HG03378 (cell line): Measurements from ENCODE around the gene MT1G.
"Not testable (repeated sequence)": the region's sequence is repeated elsewhere in the genome, so short reads cannot be mapped to it uniquely, and the experiment has no call there.

Experiments used
- ATAC-seq: cut with Tn5 transposase; IDR thresholded peaks from one replicate; pipeline ENCODE4 v1.9.1; 2021; ENCODE audit warnings: mild to moderate bottlenecking, moderate library complexity; ENCODE audit not compliant: unreplicated experiment

Gene MT1G

DNA sequence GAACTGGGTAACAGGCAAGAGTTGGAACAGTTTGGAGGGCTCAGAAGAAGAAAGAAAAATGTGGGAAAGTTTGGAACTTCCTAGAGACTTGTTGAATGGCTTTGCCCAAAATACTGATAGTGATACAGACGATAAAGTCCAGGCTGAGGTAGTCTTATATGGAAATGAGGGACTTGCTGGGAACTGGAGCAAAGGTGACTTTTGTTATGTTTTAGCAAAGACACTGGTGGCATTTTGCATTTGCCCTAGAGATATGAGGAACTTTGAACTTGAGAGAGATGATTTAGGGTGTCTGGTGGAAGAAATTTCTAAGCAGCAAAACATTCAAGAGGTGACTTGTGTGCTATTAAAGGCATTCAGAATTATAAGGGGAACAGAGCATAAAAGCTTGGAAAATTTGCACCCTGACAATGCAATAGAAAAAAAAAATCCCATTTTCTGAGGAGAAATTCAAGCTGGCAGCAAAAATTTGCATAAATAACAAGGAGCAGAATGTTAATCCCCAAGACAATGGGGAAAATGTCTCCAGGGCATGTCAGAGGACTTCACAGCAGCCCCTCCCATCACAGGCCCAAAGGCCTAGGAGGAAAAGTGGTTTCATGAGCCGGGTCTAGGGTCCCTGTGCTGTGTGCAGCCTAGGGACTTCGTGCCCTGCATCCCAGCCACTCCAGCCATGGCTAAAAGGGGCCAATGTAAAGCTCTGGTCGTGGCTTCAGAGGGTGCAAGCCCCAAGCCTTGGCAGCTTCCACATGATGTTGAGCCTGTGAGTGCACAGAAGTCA is 46.0 kb downstream of the MT1G start:
- not testable (repeated sequence) for ATAC-seq

DNA sequence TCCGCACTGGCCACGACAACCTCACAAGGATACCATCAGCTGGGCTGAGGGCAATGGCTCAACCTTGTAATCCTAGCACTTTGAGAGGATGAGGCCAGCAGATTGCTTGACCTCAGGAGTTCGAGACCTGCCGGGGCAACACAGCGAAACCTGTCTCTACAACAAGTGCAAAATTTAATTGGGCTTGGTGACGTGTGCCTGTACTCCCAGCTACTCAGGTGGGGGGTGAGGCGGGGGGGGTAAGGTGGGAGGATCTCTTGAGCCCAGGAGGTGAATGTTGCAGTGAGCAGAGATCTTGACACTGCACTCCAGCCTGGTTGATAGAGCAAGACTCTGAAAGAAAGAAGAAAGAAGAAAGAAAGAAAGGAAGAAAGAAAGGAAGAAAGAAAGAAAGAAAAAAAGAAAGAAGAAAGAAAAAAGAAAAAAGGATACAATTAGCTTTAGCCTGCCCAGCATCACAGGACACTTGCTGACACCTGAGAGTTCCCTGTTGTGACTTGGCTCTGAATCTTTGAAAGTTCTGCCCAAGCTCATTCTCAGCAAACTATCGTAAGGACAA is 47.4 kb downstream of the MT1G start:
- no peak for ATAC-seq

DNA sequence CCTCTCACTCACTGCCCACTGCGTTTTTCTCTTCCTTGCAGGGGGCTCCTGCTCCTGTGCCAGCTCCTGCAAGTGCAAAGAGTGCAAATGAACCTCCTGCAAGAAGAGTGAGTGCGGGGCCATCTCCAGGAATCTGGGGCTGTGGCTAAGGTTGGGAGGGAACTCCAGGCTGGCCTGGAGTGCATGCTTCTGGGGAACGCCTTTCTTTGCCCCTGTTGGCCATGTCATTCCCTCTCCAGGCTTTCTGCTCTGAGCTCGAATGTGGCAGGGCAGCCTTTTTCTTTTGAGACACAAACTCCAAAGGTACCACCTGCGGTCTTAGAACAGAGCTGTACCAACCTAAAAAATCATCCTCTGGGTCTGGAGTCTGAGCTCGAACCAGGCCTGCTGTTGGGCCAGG is 49.7 kb downstream of the MT1G start:
- ATAC-seq, result no peak

DNA sequence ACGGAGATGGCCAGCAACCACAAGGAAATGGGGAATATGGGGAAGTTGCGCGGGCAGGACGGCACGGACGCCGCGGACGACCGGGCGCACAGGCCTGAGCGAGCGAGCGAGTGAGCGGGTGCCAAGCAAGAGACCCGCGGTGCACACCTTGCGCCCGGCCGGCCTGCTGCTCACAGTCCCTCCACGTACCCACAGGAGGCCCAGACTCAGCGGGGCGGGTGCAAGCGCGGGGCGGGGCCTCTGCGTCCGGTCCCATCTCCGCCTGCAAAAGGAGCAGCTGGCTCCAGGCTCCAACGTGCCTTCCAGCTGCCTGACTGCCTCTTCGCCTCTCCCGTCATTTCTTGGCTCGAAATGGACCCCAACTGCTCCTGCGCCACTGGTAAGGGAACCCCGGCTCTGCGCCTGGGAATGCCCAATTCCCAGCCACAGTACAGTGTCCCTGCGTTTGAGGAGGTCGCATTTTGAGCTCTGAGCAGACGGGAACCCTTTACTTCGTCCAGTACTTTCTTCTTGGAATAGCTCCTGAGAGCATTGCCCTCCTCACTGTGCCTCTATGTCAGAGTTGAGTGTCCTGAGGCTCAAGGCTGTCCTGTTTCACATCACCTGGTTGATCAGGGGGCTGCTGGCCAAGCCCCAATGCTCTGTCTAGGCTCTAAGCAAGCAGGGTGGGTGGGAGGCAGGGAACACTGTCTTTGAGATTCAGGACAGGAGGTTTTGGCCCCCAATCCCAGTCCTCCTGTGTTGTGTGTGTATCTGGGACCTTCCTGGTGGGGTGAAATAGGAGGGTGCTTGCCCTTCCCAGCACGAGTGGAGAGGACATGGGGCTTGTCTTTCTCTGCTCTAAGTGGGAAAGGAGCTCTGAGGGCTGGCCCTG is 50.4 kb downstream of the MT1G start:
- no peak for ATAC-seq
